Activated gamma-delta T cell treated with anti-CD3 and anti-CD28 coated beads, Interleukin-2, amount 50 U/mL, for 16 hours (primary cell): ENCODE data around the gene CDKN2AIP.
"Not testable (repeated sequence)": the region's sequence is repeated elsewhere in the genome, so short reads cannot be mapped to it uniquely, and the experiment has no call there.

Source experiments
- DNase-seq: peaks from one replicate; pipeline ENCODE4 v3.0.0-alpha.2; 2020; ENCODE audit warnings: low read depth

Gene CDKN2AIP

DNA sequence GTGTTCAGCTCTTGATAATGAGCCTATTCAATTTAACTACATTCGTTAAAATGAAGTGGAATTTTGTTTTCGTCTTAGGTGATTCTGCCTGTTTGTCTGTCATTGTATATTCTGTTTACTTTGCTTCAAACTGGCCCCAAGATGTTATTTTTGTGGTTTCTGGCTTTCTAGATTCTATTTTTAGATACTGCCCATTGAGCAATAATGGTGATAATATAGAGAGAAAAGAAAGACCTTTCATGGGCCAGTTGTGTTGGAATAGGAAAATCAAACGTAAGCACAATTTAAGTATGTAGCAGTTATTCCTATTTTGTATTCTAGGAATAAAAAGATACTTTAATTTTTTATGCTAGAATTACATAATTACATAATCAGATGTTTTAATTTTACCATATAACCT, 4.0 kb downstream of the CDKN2AIP start:
- no peak for DNase-seq

DNA sequence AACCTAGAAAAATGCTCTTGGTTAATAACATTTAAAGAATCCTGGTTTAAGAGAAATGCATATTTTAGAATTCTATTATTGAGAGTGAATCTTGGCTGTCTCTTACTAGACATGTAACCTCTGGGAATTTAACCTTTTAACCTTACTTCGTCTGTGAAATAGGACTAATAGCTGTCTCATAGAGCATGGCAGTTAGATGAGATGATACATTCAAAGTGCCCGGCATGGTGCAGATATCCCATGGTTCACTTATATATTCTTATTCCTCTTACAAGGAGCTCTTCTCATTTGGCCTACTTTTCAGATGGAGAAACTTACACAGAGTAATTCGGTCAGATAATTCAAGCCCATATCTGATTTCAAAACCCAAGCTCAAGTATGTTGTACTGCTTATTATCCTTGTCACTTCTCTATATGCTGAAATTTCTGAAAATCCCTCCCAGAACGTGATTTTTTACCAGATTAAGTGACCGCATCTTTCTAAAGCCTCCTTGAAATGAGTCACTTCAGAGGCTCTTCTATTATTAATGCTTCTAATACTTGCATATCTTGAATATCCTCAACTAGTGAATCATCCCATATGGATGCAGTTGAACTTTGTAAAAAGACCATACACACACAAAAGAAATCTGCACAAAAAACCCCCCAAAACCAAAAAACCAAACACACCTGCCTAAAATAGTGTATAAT, 4.9 kb downstream of the CDKN2AIP start:
- no peak for DNase-seq

DNA sequence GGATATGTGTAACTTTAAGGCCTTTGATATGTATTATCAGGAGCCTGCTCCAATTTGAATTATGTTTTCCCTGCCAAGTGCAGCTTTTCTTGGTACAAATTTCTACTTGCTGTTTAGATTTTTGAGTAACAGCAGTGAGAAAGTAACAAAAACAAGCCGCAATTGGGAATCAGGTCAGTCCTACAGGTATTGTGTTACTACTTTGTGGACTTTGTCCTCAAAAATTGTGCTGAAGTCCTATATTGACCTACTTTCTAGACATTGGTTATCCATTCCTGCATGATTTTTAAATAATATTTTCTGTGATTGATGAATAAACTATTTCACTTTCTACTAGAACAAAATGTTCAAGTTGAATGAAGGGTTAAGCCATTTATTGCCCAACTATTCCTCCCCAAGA, 5.7 kb downstream of the CDKN2AIP start:
- DNase-seq, result no peak

DNA sequence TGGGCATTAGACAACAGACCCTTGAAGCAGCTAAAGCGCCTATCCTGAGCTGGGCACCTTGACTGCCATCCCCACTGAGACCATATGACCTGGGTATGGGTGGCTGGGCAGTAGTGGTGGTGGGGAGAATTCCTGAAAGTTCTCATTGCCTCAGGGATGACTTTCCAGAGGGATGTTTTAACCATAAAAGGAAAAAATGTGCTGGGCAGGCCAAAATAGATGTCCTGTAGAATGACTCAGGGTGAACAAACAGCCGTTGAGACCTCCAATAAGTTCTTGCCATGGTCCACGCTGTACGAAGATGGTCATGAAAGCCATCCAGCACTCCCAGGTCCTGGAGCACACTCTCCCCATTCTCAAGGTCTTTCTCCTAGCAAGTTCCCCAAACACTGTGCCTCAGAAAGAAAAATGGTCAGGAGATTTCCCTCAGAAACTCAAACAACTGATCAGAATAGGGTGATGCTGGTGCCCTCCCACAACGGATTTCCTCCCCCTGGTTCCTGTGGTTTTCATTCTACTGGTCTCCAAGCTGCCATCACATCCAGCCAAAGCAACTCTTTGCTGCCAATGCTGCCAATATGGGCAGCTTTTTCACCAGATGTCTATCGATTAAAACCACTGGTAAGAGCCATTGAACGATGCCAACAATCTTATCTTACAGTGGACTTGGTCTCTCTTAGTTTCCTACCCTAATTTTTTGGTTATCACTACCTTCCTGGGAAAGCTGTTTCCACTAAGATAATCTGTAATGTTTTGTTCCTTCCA, 11.2 kb downstream of the CDKN2AIP start:
- no peak for DNase-seq

DNA sequence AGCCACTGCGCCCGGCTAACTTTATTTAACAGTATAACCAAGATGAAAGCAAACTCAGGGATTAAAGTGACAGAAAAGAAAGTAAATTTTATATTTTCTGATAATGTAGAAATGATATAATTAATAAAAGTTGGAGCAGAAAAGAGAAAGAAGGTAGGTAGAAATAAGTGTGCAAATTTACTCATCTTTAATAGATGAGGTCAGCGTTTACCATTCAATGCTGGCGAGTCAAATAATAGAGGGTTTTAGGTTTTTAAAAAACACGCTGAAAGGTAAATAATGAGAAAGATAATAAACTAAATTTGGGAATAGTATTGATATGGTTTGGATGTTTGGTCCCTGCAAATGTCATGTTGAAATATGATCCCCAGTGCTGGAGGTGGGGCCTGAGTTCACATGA, 13.6 kb downstream of the CDKN2AIP start:
- no peak for DNase-seq

DNA sequence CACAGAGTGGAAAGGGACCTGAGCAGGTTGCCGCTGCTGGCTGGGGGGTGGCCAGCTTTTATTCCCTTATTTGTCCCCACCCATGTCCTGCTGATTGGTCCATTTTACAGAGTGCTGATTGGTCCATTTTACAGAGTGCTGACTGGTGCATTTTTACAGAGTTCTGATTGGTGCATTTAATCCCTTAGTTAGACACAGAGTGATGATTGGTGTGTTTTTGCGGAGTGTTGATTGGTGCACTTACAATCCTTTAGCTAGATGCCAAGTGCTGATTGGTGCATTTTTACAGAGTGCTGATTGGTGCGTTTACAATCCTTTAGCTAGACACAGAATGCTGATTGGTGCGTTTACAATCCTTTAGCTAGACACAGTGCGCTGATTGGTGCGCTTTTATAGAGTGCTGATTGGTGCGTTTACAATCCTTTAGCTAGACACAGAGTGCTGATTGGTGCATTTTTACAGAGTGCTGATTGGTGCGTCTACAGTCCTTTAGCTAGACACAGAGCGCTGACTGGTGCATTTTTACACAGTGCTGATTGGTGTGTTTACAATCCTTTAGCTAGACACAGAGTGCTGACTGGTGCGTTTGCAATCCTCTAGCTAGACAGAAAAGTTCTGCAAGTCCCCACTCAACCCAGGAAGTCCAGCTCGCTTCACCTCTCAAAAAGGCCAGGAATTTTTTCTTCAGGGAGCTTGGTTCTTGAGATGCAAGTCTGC, 19.6 kb downstream of the CDKN2AIP start:
- DNase-seq, result not testable (repeated sequence)

DNA sequence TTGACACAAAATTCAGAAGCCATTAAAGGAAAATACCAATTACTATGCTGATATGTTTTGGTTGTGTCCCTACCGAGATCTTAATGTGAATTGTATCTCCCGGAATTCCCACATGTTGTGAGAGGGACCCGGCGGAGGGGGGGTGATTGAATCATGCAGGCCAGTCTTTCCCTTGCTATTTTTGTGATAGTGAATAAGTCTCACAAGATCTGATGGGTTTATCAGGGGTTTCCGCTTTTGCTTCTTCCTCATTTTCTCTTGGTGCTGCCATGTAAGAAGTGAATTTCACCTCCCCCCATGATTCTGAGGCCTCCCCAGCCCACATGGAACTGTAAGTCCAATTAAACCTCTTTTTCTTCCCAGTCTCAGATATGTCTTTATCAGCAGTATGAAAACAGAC, 21.4 kb downstream of the CDKN2AIP start:
- not testable (repeated sequence) for DNase-seq

DNA sequence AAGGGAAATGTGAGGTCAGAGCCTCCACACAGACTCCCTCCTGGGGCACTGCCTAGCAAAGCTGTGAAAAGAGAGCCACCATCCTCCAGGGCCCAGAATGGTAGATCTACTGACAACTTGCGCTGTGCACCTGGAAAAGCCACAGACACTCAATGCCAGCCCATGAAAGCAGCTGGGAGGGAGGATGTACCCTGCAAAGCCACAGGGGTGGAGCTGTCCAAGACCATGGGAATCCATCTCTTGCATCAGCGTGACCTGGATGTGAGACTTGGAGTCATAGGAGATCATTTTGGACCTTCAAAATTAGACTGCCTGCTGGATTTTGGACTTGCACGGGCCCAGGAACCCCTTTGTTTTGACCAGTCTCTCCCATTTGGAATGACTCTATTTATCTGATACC, 22.8 kb downstream of the CDKN2AIP start:
- no peak for DNase-seq

DNA sequence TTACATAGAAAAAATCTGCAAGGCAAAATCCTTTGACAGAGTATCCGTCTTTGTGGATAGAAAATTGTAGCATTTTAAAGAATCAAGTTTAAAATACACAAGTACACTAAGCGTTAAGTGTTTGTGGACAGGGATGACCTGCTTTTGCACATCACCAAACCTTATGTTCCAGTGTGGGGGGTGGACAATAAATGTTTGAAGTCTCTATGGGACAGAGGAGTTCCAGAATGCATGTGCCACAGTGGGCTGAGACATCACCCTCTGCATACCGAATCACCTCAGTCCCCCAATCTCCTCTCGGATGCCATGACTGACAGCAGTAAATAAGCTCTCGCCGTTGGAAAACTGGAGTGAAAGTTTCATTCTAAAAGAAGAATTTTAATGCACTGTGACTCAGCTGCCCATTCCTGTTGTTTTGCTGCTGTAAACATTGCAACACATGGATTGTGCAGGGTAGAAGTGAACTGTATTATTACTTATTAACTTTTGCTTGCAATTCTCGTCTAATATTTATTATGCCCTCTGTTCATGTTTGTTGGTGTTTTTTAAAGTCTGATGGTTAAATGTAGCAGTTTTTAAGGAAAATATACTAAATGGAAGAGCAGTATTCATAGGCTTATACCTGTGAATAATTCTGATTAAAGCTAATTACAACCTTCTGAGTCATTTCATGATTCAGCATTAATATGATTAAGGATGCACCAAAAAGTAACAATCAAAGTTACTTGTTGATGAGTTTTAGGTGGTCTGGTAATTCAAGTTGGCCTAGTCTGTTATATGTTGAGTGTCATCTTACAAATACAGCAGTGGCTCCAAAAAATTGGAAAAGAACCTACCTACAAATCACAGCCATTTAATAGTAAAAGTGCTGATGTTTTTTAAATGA, 24.0 kb downstream of the CDKN2AIP start:
- DNase-seq, result no peak

DNA sequence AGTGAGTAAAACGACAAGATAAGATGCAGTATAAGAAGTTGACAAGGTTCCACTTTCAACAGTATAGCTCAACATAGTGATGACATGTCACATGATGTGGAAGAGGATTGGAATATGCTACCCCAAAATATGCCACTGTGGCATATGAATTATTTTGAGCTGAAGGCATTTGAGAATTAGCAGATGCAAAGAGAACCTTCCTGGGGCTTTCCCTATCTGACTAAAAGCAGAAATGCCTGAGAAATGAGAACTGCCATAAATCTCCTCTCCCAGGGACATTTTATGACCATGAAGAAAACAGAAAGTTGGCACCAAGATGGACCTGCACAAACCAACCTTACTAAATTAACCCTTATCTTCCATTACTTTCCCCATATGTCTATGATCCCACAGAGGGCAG, 24.8 kb downstream of the CDKN2AIP start:
- DNase-seq, result no peak

DNA sequence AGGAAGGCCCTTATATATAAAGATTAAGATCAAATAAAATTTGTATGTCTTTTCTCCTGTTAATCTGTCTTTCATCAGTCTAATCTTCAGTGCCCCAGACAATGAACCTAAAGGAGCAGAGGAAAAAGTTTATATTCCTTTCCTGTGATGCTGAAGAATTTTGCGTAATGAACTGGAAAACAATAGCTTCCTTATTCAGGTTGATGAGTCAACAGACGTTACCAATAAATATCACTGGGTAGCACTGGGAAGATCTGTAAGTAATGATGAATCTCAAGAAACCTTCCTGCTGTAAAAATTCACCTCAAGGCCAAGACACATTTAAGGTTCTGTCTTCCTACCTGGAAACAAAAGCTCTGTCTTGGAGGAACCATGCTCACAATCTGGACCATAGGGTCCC, 25.5 kb downstream of the CDKN2AIP start:
- no peak for DNase-seq

DNA sequence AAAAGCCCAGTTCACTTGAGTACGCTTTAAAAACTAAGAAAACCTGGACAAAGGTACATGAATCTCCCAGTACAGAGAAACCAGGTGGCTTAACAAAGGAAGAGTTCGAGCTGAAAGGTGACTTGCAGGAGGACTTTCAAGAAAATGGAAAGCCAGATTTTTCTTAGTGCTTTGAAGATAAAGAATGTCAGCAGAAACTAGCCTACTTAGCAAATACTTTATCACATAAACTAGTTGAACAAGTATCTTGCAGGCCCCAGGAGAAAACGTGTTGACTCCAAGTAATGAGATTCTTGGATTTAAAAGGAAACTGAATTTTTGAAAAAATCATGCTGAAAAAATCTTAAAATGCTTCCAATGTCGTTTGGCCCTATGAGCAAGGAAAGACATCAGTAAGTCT, 26.4 kb downstream of the CDKN2AIP start:
- DNase-seq, result no peak

DNA sequence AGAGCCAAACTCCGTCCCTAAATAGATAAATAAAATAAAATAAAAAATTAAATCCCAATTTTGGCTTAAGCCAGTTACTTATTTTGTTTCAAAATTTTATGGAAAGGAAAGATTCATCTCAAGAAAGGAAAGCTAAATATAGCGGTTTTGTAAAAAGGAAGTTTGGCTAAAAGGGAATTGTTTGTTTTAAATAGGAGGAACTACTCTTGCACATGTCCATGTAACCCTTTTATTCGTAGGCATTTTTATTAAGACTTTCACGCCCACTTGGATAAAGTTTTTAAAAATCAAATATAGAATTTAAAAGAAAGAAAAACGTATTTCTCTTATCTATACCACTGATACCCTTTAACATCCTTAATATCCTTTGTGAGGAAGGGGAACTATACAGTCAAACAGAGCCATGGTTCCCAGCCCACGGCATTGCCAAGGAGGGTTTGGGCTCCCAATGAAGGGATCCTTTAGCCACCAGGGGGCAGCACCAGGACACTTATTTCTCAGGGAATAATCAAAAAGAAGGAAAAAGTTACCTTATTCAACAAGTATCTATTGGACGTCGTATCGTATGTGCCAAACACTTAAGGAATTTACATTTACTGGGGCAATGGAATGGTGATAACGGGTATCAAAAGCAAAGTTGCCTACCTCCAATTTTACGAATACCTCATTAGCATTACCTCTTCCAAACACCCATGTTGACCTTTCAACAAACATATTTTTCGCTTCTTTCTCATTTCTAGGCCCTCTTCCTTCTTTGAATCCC, 27.7 kb downstream of the CDKN2AIP start:
- DNase-seq, result peak; percentile 74

DNA sequence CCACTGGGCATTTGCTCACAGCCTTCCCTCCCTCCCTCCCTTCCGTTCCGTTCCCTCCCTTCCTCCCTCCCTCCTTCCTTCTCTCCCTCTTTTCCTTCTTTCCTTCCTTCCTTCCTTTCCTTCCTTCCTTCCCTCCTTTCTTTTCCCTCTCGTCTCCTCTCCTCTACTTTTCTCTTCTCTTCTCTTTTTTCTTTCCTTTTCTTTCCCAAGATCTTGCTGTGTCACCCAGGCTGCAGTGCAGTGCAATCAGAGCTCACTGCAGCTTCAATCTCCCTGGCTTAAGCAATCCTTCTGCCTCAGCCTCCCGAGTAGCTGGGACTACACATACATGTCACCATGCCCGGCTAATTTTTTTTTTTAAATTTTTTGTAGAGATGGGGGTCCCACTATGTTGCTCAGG, 33.7 kb downstream of the CDKN2AIP start:
- no peak for DNase-seq

DNA sequence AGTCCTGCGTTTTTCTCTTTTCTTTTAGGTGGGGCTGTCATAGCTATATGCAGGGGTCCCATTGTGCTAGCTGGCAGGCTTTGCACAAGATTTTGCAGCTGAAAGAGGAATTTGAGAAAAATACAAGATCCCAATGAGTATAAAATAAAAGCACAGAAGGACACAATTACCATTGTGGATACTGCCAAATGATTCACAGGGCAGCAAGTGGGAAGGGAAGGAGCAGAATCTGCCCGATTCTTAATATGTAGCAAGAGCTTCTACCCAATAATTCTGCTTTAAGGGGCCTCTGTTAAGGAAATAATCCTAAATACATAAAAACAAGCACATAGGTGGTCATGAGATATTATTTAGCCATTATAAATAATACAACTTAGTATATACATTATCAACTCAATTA, 34.5 kb downstream of the CDKN2AIP start:
- no peak for DNase-seq

DNA sequence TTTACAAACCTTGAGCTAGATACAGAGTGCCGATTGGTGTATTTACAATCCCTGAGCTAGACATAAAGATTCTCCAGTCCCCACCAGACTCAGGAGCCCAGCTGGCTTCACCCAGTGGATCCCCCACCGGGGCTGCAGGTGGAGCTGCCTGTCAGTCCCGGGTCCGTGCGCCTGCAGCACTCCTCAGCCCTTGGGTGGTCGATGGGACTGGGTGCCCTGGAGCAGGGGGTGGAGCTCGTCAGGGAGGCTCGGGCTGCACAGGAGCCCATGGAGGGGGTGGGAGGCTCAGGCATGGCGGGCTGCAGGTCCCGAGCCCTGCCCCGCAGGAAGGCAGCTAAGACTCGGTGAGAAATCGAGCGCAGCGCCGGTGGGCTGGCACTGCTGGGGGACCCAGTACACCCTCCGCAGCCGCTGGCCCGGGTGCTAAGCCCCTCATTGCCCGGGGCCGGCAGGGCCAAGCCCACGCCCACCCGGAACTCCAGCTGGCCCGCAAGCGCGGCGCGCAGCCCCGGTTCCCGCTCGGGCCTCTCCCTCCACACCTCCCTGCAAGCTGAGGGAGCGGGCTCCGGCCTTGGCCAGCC, 38.2 kb downstream of the CDKN2AIP start:
- DNase-seq, result not testable (repeated sequence)

DNA sequence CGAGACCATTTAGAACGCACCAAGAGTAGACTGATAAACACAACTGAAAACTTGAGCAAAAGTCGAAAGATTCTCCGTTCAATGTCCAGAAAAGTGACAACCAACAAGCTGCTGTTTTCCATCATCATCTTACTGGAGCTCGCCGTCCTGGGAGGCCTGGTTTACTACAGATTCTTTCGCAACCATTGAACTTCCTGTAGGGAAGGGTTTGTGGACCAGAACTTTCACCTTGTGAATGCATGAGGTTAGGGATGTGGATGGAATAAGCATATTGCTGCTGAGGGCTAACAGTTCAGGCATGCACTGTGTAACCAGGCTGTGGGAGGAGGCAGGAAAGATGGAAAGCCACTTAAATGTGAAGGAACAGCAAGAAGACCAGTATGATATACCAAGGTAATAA, 39.6 kb downstream of the CDKN2AIP start:
- DNase-seq, result no peak

DNA sequence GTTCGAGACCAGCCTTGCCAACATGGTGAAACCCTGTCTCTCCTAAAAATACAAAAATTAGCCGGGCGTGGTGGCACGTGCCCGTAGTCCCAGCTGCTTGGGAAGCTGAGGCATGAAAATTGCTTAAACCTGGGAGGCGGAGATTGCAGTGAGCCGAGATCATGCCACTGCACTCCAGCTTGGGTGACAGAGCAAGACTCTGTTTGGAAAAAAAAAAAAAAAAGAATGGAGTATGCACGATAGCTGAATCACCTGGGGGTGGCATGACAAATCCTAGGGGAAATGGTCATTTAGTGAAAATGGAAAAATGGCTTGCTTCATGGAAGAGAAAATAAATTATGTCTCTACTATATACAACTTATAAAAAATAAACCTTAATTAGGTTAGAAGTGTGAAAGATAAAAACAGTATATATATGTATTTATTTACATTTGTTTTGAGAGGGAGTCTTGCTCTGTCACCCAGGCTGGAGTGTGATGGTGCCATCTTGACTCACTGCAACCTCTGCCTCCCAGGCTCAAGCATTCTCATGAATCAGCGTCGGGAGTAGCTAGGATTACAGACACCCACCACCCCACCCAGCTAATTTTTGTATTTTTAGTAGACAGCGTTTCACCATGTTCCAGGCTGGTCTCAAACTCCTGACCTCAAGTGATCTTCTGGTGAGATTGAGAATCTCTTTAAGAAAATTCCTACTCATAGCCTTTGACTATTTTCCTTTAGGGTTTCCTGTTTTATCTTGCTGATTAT, 41.1 kb downstream of the CDKN2AIP start:
- DNase-seq, result no peak

DNA sequence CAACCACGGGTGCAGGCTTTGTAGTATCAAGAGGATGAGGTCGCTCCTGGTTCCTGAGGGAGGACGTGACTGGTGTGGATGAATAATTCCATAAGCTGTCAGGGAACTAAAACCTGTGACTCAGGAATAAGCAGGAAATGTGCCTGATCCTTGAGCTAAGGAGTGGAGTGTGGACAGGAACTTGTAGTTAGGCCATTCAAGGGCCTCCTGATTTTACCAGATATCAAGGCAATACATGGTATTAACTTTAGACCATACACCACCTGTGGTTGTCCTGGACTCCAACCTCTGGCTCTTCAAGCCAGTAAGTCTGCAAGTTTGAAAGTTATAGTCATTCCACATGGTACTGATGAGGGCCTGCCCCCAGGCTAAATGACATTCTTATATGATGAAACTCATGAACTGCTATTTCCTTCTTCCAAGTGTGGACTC, 48.4 kb downstream of the CDKN2AIP start:
- no peak for DNase-seq

DNA sequence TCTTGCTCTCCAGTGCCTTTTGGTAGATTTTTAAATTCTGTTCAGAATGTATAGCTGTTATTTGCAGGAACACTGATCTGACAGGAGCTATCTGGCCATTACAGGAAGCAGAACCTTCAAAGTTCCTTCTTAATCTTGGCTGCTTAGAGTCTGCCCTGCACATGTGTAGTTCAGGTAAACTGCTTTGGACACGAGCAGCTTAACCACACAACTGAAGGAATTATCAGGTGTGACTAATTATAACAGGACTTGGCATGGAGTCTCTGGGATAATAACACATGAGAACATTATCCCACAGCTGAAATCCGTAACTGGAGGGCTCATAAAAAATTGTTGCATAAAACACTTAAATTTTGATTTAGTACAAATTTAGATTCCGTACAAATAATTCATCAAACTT, 48.8 kb downstream of the CDKN2AIP start:
- DNase-seq, result no peak
